HG03064 (cell line): ENCODE results near the gene DNAH6.

Experiments used
- ATAC-seq: cut with Tn5 transposase; IDR thresholded peaks from one replicate; pipeline ENCODE4 v1.9.1; 2021; ENCODE audit warnings: low read depth; ENCODE audit not compliant: unreplicated experiment

The DNAH6 gene

DNA sequence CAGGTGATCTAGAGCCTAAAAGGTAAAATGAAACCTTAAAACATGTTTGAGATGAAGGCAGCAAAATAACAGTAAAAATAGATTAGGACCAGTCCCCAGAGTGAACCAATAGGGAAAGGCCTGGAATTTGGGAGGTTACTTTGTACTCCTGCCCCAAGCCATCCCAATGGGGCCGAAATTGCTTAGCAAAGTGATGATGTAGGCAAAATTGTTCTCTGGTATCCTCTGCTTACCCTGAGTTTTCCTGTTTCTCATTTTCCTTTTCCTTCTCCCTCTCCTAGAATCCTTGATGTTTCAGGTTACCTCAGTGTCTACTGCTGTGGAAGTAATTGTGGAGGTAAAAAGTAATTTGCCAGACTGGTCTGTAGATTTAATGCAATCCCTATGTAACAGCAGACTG, 271.7 kb downstream of the DNAH6 start:
- ATAC-seq: no peak

DNA sequence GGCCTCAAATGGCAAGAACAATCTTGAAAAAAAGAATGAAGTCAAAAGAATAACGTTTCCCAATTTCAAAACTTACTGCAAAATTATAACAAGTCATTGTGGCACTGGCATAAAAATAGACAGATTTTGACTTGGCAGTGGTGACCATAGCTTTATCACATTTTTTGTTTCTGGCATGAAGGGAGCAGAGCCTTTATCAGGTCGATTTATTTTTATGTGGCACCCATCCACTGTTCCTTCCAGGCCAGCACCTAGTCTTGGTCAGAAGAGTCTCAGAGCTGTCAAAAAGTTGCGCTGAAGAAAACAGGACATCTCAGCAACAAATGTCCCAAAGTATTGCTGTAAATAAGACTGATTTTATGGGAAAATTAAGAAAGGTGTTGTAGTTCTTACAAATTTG, 272.2 kb downstream of the DNAH6 start:
- no peak for ATAC-seq

DNA sequence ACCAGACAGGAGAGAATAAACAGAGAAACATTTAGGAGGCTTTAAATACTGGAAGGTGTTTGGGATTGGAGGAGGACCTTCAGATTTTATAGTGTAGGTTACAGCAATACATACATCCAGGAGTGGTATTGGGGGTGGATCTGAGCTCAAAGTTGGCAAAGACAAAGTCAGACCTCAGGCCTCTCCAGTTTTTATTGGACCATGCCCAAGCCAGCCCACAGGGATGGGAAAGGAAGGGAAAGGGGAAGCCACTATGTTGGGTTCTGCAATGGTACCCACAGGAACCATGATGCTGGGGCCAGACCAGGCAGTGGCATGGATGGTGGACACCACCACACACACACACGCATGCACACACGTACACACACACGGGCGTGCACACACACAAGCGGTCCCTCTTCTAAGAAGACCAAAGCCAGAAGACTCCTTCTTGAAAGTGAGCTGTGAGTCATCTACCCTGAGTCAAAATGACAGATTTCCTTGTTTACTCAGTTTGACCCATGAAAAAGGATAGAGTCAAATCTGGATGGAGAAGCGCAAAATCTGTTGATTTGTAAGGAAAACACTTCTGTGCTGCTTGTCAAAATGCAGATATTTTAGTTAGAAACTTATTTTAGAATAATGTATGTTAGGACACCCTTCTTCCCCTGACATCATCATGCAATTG, 276.7 kb downstream of the DNAH6 start:
- ATAC-seq: no peak

DNA sequence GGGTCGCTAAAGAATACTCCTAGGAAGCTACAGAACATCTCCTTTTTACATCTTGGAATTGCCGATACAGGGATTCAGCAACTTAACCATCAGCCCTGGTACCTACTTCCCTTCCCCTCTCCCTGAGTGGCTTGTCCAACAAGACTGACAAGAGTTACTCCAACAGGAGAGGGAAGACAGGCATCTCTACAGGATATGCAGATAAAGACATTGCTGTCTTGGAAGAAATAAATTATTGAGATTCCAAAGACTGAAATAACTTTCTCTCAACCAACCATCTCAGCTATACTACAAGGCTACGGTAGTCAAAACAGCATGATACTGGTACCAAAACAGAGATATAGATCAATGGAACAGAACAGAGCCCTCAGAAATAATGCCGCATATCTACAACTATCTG, 277.3 kb downstream of the DNAH6 start:
- ATAC-seq: no peak

DNA sequence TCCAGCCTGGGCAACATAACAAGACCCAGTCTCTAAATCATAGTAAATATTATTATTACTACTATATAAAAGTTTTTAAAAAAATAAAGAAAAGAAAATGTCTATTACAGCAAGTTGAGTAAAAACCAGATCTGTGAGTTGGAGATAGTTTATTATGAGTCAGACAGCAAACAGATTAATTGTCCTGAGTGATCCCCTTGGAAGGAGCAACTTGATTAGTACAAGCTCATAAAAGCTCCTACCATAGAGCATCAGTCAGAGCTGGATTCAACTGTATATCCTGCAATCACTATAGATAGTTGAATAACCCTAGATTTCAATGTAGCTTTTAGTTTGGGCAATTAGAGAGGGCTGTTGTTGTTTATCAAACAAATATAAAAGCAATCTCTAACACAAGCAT, 280.5 kb downstream of the DNAH6 start:
- ATAC-seq: no peak

DNA sequence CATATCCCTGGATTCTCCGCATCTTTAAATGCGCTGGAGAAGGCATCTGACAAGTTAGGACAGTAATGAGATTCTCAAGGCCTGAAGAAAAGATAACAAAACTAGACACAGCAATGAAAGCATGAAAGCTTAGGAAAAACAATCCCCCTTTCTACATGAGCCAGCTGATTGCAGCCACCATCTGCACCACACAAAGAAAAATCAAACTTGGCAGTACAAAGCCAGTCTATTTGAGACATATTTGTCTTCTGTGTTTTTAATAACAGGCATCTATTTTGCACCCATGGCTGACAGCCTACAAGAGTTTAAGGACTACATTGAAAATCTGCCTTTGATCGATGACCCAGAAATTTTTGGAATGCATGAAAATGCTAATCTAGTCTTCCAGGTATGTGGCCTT, 281.0 kb downstream of the DNAH6 start:
- no peak for ATAC-seq

DNA sequence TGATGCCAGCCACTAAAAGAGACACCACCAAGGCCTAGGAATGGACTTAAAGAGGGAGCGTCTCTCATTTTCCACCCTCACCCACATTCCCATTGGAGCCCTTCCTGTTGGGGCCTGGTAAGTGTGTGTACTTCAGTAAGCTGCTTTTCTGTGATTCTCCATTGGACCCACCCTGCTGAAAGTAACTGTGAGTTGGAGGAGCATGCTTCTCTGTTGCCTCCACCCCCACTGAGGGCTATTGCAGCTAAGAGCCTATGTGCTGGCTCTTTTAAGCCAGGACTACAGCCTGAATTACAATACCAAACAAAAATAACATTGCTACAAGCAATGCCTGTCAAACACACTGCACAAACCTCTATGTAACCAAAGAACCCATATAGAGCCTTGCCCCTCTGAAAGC, 283.5 kb downstream of the DNAH6 start:
- ATAC-seq: no peak

DNA sequence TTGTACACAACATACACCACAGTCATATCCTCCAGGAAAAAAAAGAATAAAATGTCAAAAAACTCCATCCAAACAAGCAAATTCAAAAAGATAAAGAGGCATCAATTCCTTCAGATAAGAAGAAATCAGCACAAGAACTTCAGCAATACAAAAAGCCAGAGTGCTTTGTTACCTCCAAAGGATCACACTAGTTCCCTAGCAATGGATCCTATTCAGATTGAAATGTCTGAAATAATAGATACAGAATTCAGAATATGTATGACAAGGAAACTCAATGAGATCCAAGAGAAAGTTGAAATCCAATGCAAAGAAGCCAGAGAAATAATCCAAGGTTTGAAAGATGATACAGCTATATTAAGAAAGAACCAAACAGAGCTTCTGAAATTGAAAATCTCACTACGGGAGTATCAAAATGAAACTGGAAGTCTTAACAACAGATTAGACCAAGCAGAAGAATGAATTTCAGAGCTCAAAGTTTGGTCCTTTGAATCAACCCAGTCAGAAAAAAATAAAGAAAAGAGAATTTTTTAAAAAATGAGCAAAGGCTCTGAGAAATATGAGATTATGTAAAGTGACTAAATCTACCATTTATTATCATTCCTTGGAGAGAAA, 284.0 kb downstream of the DNAH6 start:
- ATAC-seq: peak; percentile 88

DNA sequence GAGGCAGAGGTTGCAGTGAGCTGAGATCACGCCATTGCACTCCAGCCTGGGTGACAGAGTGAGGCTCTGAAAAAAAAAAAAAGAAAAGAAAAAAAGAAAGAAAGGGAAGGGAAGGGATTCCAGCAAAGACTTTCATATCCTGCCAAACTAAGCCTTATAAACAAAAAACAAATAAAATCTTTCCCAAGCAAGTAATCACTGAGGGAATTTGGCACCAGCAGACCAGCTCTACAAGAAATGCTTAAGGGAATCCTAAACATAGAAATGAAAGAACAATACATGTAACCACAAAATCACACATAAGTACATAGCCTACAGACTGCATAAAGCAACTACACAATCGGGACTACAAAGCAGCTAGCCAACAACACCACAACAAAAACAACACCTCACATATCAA, 285.5 kb downstream of the DNAH6 start:
- no peak for ATAC-seq

DNA sequence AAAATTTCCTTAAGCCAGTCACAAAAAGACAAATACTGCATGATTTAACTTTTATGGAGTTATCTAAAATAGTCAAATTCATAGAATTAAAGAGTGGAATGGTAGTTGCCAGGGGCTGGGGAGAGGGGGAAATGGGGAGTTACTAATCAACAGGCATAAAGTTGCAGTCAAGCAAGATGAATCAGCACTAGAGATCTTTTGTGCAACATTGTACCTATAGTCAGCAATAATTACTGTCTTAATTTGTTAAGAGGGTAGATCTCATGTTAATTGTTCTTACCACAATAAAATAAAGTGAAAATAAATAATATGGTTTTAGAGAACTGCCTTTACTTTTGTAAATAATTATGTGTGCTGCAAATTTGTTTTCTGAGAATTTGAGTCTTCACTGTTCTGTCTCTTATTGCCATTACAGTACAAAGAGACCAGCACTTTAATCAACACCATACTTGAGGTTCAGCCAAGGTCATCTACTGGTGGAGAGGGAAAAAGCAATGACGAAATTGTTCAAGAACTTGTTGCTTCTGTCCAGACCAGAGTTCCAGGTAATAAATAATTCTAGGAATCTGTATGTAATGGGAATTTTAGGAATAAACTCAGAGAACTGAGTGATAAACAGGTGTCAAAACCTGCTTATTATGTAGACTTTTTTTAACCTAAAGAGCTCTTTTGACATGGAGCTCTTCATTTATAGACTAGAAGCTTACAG, 289.1 kb downstream of the DNAH6 start:
- ATAC-seq: no peak

DNA sequence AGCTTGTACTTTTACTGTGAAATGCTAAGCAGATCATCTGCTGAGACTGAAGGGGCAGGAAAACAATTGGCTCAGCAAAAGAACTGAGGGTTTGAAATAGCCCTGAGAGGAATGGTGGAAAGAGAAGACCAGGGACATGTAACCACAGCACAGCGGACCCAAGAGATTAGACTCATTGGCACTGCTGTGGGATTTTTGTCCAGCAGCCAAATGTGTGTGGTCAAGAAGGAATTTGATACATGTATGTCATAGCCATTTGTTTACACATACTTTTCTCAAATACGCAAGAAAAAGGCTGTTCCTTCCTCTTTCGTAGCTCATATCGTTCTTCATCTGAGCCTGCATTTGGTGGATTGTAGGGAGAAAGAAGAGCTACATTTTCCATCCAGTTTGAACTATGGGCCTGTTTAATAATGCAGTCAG, 290.8 kb downstream of the DNAH6 start:
- no peak for ATAC-seq

DNA sequence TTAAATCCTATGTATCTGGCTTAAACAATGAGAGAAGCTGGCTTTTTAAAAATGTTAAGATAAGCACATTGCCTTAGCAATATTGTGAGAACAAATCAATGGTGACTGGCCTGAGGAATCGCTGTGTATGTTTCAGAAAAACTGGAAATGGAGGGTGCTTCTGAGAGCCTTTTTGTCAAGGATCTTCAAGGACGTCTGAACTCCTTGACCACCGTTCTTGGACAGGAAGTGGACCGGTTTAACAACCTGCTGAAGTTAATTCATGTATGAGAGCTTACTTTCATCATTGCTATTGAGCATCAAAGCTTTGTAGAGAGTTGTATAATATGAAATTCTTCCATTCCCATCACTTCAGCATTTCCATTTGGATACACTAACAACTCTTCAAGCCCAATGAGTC, 292.0 kb downstream of the DNAH6 start:
- ATAC-seq: no peak

DNA sequence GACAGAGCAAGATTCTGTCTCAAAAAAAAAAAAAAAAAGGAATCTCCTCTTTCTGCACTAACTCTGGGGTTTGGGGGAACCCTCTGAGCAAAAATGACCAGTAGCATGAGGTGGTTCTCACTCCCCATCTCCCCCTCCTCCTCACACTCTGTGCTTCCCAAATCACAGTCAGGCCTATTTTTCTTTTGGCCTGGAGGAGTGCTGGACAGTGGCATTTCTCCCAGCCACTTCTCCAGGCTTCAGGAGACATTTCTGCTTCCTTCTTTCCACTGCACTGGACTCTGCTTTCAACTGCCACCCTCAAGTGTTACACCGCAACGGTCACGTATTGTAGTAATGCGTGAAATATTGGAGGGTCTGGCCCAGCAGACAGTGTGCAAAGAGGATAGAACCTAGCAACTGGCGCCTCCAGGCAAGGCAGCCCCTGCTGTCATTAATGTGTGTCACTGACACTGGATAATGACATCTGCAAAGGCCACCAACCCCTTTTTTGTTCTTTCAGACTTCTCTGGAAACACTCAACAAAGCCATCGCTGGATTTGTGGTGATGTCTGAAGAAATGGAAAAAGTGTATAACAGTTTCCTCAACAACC, 295.6 kb downstream of the DNAH6 start:
- ATAC-seq: no peak

DNA sequence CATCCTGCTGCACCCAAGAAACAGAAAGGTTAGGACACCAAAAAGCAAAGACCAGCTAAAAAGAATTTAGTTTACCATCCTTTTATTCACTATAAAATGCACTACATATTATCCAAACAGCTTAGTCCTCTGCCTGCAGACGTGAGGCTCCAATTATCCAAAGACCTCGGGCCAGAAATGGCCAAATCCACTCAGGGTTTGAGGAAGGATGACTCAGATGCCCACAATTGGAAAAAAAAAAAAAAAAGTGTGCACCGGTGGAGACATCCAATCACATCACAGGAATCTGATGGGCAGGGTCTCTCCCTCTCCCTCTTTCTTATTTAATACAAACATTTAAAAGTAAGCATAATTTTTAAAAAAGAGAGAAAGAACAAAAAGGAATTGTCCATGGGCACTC, 298.8 kb downstream of the DNAH6 start:
- no peak for ATAC-seq

DNA sequence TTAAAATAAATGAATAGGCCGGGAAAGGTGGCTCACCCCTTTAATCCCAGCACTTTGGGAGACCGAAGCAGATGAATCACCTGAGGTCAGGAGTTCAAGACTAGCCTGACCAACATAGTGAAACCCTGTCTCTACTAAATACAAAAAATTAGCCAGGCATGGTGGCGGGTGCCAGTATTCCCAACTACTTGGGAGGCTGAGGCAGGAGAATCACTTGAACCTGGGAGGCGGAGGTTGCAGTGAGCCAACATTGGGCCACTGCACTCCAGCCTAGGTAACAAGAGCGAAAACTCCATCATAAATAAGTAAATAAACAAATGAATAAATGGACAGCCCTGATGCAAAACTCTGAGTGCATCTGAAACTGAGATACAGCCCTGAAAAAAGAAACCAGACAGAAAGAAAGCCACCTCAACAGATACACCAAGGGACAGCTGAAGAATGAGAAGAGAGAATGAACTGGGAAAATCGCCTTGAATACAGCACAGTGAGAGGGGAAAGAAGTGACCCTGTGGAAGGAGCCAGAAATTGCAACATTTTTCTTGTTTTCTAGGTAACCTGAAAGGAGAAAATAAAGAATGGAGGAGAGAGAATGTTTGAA, 300.2 kb downstream of the DNAH6 start:
- peak; percentile 82 for ATAC-seq

DNA sequence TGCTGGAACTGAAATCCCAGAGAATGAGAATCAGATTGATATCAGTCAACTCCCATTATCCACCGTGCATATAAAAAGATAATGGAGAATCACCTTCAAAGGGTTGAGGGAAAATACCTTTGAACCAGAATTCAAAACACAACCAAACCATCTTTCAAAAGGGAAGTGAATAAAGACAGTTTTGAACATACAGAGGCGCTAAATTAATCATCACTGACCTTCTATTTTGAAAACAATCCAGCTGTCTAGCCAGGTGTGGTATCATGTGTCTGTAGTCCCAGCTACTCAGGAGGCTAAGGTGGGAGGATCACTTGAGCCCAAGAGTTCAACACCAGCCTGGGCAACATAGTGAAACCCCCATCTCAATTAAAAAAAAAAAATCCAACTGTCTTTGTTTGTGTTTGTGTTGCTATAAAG, 300.9 kb downstream of the DNAH6 start:
- ATAC-seq: peak; percentile 91

DNA sequence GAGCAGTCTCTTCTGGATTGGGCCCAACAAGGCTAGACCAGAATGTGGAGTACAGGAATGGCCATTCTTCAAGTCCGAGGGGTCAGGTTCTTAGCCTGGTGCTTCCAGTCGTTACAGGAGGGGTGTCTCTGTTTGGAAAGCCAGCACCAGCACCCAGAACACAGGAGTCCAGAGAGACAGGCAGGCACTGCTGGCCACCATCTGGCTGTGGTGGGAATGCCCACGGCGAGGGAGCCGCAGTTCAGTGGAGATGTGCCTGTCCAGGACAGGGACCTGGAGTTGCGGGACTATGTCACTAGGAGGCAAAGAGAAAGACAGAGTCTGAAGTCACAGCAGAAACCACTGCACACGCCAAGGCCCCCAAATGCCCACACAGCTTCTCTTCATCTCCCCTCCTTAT, 305.5 kb downstream of the DNAH6 start:
- ATAC-seq: no peak

DNA sequence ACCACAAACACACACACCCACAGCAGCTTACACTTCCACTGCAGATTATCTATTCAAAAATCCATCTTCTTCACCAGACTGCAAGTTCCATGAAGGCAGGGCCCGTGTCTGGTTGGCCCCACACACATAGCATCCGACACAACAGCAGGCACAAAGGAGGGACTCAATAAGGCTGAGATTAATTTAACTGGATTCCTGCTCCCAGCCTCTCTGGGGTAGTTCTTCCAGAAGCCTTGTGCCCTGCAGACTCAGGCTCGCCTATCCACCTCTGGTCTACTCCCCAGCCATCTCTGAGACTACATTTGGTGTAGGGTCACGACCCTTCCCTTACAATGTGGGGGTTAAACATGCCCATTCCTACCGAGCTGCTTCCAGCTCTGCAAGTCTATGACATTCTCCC, 306.9 kb downstream of the DNAH6 start:
- ATAC-seq: no peak

DNA sequence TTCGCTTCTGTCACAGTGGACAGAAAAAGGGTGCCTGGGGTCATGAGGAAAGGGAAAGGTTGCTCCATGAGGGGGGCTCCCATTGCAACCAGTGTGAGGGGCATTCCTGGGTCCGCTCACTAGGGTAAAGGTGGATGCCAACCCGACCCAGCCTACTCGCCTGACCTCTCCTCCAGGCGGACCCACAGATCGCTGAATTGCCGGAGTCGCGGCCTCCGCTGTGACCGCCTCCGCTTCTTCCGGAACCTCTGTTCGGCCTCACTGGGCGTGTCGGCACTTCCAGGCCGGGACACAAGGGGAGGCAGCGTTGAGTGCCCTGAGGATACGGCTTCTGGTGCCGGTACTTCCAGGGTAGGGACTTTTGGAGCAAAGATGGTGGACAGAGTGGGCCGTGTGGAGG, 307.5 kb downstream of the DNAH6 start:
- ATAC-seq: no peak

DNA sequence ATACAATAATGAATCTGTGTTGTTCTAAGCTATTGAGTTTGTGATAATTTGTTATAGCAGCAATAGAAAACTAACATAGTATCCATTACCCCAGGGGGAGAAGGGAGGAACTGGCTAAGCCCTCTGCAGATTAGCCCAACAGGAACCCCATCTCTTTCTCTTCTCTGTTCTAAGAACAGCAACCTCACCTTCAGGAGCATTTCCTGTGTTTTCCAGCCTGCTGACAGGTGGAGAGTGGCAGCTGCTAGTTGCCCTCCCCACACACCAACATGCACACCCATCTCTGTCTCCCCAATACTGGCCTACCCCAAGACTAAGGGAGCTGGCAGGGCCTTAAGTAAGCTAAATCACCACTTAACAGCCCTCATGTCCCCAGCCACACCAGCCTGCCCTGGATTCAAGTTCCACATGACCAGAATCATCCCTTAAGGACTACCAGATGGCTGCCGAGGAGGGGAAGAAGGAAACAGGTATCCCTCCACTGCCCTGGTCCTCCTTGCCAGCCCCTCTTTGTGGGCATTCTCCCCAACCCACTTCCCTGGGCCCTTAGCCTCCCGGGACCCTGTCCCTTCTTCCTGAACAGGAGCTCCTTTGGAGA, 311.8 kb downstream of the DNAH6 start:
- no peak for ATAC-seq

DNA sequence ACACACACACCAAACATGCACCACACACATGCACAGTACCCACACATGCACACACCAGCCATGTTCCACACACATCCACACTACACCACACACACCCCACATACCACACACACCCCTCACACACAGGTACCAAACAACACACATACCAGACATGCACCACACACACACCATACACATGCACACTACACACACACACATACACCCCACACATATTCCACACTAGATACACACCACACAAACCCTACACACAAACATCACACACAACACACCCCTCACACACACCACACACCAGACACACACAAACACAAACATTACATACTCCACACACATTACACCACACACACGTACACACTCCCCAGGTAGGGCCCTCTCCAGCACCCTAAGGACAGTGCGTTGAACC, 313.4 kb downstream of the DNAH6 start:
- no peak for ATAC-seq
